H1 (cell line): ENCODE data around the gene RPL22L1. TPM values are rescaled to one million over a fixed set of nuclear protein-coding genes. Genes with fewer than 3 reads are reported as not detected.

Experiments
- CTCF ChIA-PET: fragments of 300-600 bp; sonication (Branson Sonifier 250); formaldehyde crosslinking; loops from one replicate; lab custom pipeline; 2021; ENCODE audit not compliant: partially characterized antibody; lab: Charles Lee
- POLR2A ChIA-PET: fragments of 300-600 bp; sonication (Branson Sonifier 250); formaldehyde crosslinking; loops from one replicate; lab custom pipeline; 2021; ENCODE audit warnings: inconsistent platforms; ENCODE audit not compliant: partially characterized antibody; lab: Charles Lee
- DNase-seq, 2 experiments: peaks; one replicate each; pipeline versions ENCODE4 v3.0.0 to v3.0.0-alpha.2; 2010 to 2022; ENCODE audit warnings: low spot score in 2 of 2, low read depth in 1 of 2, mixed read lengths in 1 of 2
- FAIRE-seq: peaks from 2 replicates; lab custom pipeline; 2011; peaks lifted over from hg19 to GRCh38; lab: Jason Lieb, UNC
- H2AFZ ChIP-seq: 2 replicates; pipeline ENCODE4 v1.8.1; 2012; ENCODE audit warnings: low read length, inconsistent platforms
- H2AK5ac ChIP-seq: 2 replicates; pipeline ENCODE4 v1.6.1; 2013; ENCODE audit warnings: low read depth, low read length
- H2BK120ac ChIP-seq: replicated peaks from 2 replicates; pipeline ENCODE3; 2013; ENCODE audit warnings: low read depth, low read length, inconsistent platforms
- H2BK12ac ChIP-seq: 2 replicates; pipeline ENCODE4 v1.6.1; 2013; ENCODE audit warnings: low read depth, low read length
- H2BK15ac ChIP-seq: 2 replicates; pipeline ENCODE4 v1.6.1; 2013; ENCODE audit warnings: low read length
- H2BK20ac ChIP-seq: 2 replicates; pipeline ENCODE4 v1.6.1; 2013; ENCODE audit warnings: low read length
- H2BK5ac ChIP-seq: 2 replicates; pipeline ENCODE4 v1.6.1; 2013; ENCODE audit warnings: low read depth, low read length
- H3K14ac ChIP-seq: 2 replicates; pipeline ENCODE4 v1.6.1; 2013; ENCODE audit warnings: inconsistent platforms; ENCODE audit not compliant: insufficient read length
- H3K18ac ChIP-seq: 2 replicates; pipeline ENCODE4 v1.6.1; 2013; ENCODE audit warnings: low read length; ENCODE audit errors: extremely low read depth
- H3K23ac ChIP-seq: 2 replicates; pipeline ENCODE4 v1.6.1; 2013; ENCODE audit warnings: inconsistent platforms; ENCODE audit not compliant: insufficient read length
- H3K23me2 ChIP-seq: 2 replicates; pipeline ENCODE4 v1.6.1; 2013; ENCODE audit warnings: low read depth, low read length
- H3K27ac ChIP-seq: 2 replicates; pipeline ENCODE4 v1.6.1; 2011; ENCODE audit warnings: low read depth, low read length, inconsistent platforms
- H3K27me3 ChIP-seq, 4 experiments: replicated peaks in 1 of 4; 1 replicate in 1 of 4; 2 replicates in 3 of 4; pipeline versions ENCODE4 v1.6.1 to v1.8.1; 2011 to 2013; ENCODE audit warnings: low read length in 3 of 4, mild to moderate bottlenecking in 3 of 4, inconsistent platforms in 2 of 4, mixed read lengths in 2 of 4, moderate library complexity in 1 of 4; ENCODE audit not compliant: control insufficient read depth in 3 of 4, insufficient read depth in 3 of 4; ENCODE audit errors: extremely low read depth in 1 of 4
- H3K36me3 ChIP-seq, 4 experiments: 2 replicates each; pipeline versions ENCODE4 v1.6.1 to v1.8.1; 2011 to 2013; ENCODE audit warnings: mild to moderate bottlenecking in 4 of 4, low read length in 3 of 4, moderate library complexity in 2 of 4, control low read depth in 1 of 4, inconsistent platforms in 1 of 4; ENCODE audit not compliant: insufficient read depth in 4 of 4, control insufficient read depth in 2 of 4
- H3K4ac ChIP-seq: replicated peaks from 2 replicates; pipeline ENCODE3; 2013; ENCODE audit warnings: low read length, low read depth, mixed read lengths, inconsistent platforms; ENCODE audit not compliant: insufficient read length
- H3K4me1 ChIP-seq, 4 experiments: replicated peaks in 1 of 4; 1 replicate in 1 of 4; 2 replicates in 3 of 4; pipeline versions ENCODE4 v1.6.1 to v1.8.1; 2011 to 2013; ENCODE audit warnings: low read length in 3 of 4, inconsistent platforms in 2 of 4, mixed read lengths in 1 of 4; ENCODE audit not compliant: insufficient read depth in 4 of 4, control insufficient read depth in 3 of 4
- H3K4me2 ChIP-seq, 2 experiments: 2 replicates each; pipeline versions ENCODE4 v1.6.1 to v1.8.1; 2011 to 2013; ENCODE audit warnings: low read depth in 2 of 2, low read length in 2 of 2, control low read depth in 1 of 2, inconsistent platforms in 1 of 2, mild to moderate bottlenecking in 1 of 2; ENCODE audit not compliant: insufficient read depth in 1 of 2
- H3K4me3 ChIP-seq, 4 experiments: fragments of 200-600, 300-600 bp in 1 of 4; sonication (generic), shearing (Covaris generic), sonication (Bioruptor Twin) in 1 of 4; 2 replicates each; pipeline versions ENCODE4 v1.5.1 to v1.8.1; 2011 to 2016; ENCODE audit warnings: low read length in 4 of 4, low read depth in 3 of 4, control low read depth in 2 of 4, inconsistent platforms in 2 of 4, mild to moderate bottlenecking in 2 of 4, mixed read lengths in 1 of 4, moderate library complexity in 1 of 4; ENCODE audit not compliant: insufficient read depth in 2 of 4; ENCODE audit errors: extremely low read depth in 1 of 4
- H3K56ac ChIP-seq: replicated peaks from 2 replicates; pipeline ENCODE3; 2013; ENCODE audit warnings: low read depth, mild to moderate bottlenecking, mixed read lengths, low read length, inconsistent platforms; ENCODE audit not compliant: insufficient read length
- H3K79me1 ChIP-seq: 2 replicates; pipeline ENCODE4 v1.6.1; 2013; ENCODE audit warnings: low read depth, low read length, control low read depth
- H3K79me2 ChIP-seq, 2 experiments: 2 replicates each; pipeline versions ENCODE4 v1.6.1 to v1.8.1; 2012 to 2013; ENCODE audit warnings: low read length in 2 of 2, mild to moderate bottlenecking in 2 of 2, inconsistent platforms in 1 of 2; ENCODE audit not compliant: insufficient read depth in 2 of 2, control insufficient read depth in 1 of 2
- H3K9ac ChIP-seq, 4 experiments: replicated peaks in 1 of 4; 1 replicate in 1 of 4; 2 replicates in 3 of 4; pipeline versions ENCODE4 v1.6.1 to v1.8.1; 2011 to 2013; ENCODE audit warnings: low read depth in 3 of 4, low read length in 3 of 4, control low read depth in 2 of 4, mild to moderate bottlenecking in 2 of 4, moderate library complexity in 2 of 4, inconsistent platforms in 1 of 4; ENCODE audit errors: extremely low read depth in 1 of 4
- H3K9me3 ChIP-seq, 2 experiments: 2 replicates each; pipeline versions ENCODE4 v1.6.1 to v1.8.1; 2012 to 2013; ENCODE audit warnings: mild to moderate bottlenecking in 2 of 2, moderate library complexity in 2 of 2, control low read depth in 1 of 2, inconsistent platforms in 1 of 2, low read depth in 1 of 2, low read length in 1 of 2, mixed read lengths in 1 of 2; ENCODE audit not compliant: insufficient read depth in 2 of 2
- H4K20me1 ChIP-seq, 2 experiments: replicated peaks in 1 of 2; 2 replicates each; pipeline versions ENCODE3 to v1.8.1; 2011 to 2013; ENCODE audit warnings: inconsistent platforms in 2 of 2, low read length in 2 of 2, mild to moderate bottlenecking in 1 of 2; ENCODE audit not compliant: insufficient read depth in 2 of 2, control insufficient read depth in 1 of 2
- H4K5ac ChIP-seq: 2 replicates; pipeline ENCODE4 v1.6.1; 2013; ENCODE audit warnings: low read length, low read depth, mixed read lengths, inconsistent platforms; ENCODE audit not compliant: insufficient read length
- H4K8ac ChIP-seq: 2 replicates; pipeline ENCODE4 v1.8.0; 2013; ENCODE audit warnings: mild to moderate bottlenecking, moderate library complexity, low read length, inconsistent platforms; ENCODE audit not compliant: insufficient read depth; ENCODE audit errors: extremely low read depth
- H4K91ac ChIP-seq: replicated peaks from 2 replicates; pipeline ENCODE3; 2013; ENCODE audit warnings: low read length, mixed read lengths, inconsistent platforms; ENCODE audit not compliant: insufficient read length
- CBX5 ChIP-seq: fragments of 300-800, 300-1000 bp; sonication (generic); IDR thresholded peaks from 2 replicates; pipeline ENCODE4 v1.7.1; 2016; ENCODE audit warnings: antibody characterized with exemption, low read length, low read depth
- EP300 ChIP-seq, 2 experiments: IDR thresholded peaks; 1 replicate in 1 of 2; 2 replicates in 1 of 2; pipeline ENCODE4 v1.6.1; 2011 to 2012; ENCODE audit warnings: low read depth in 2 of 2, low read length in 2 of 2, mild to moderate bottlenecking in 2 of 2, borderline replicate concordance in 1 of 2, inconsistent platforms in 1 of 2, moderate library complexity in 1 of 2
- FOSL1 ChIP-seq: IDR thresholded peaks from 2 replicates; pipeline ENCODE4 v1.6.1; 2011; ENCODE audit warnings: mild to moderate bottlenecking, low read depth, low read length, moderate library complexity; ENCODE audit not compliant: insufficient read depth
- KDM1A ChIP-seq: fragments of 200-600, 300-600 bp; sonication (generic); IDR thresholded peaks from 2 replicates; pipeline ENCODE4 v1.7.1; 2016; ENCODE audit warnings: mild to moderate bottlenecking, low read length, borderline replicate concordance
- RBBP5 ChIP-seq: IDR thresholded peaks from 2 replicates; pipeline ENCODE4 v1.7.1; 2012; ENCODE audit warnings: low read depth, mild to moderate bottlenecking, inconsistent platforms, low read length, moderate library complexity, borderline replicate concordance
- SP1 ChIP-seq: IDR thresholded peaks from 2 replicates; pipeline ENCODE4 v1.6.1; 2011; ENCODE audit warnings: low read depth, low read length
- SUZ12 ChIP-seq: fragments of 200-600 bp; sonication (generic); IDR thresholded peaks from 2 replicates; pipeline ENCODE4 v1.6.1; 2012; ENCODE audit warnings: mild to moderate bottlenecking, inconsistent platforms, low read length, moderate library complexity, mixed read lengths
- USF2 ChIP-seq: IDR thresholded peaks from 2 replicates; pipeline ENCODE4 v1.6.1; 2011; ENCODE audit warnings: low read length, improper control_type of control experiment
- WGBS, 2 experiments: shearing (Covaris generic) in 1 of 2; methylation state at CpG; one replicate each; pipeline versions ENCODE4 v1.1.6 to v1.1.7; 2013 to 2015; ENCODE audit warnings: low lambda C conversion rate in 2 of 2, mixed read lengths in 2 of 2, inconsistent platforms in 1 of 2, low coverage in 1 of 2, missing lambda C conversion rate in 1 of 2; ENCODE audit not compliant: insufficient replicate concordance in 2 of 2, insufficient coverage in 1 of 2, insufficient read length in 1 of 2; ENCODE audit errors: extremely low coverage in 1 of 2, missing lambda C conversion rate in 1 of 2; 5-methylcytosine and 5-hydroxymethylcytosine counted together
- polyA plus RNA-seq, 7 experiments: library from polyadenylated mRNA; depleted of rRNA in 3 of 7; stranded (reverse) in 5 of 7; unstranded in 2 of 7; fragments of >200 nt in 5 of 7; fragments of 200-250 nt in 2 of 7; gene quantifications; 1 replicate in 5 of 7; 2 replicates in 1 of 7; 4 replicates in 1 of 7; pipeline versions ENCODE4 v1.2.1 to v1.2.3, GENCODE V29; 2011 to 2013; ENCODE audit warnings: missing spikeins in 2 of 7, mixed read lengths in 2 of 7
- total RNA-seq: library from RNA; stranded (reverse); fragmentation: NEBNext Ultra II Directional; extraction: Animal tissue kit (Norgen Biotek cat#: 25700); gene quantifications from 2 replicates; pipeline ENCODE4 v1.2.1, GENCODE V29; 2021

The RPL22L1 gene
- total and polyA plus RNA-seq, 2 of the 8 experiments (the other 6 are each of a cell fraction or from before 2014, with no cell fraction given): 99.9 to 280 TPM

- no peak within 1 kb of the TSS for H2BK5ac ChIP-seq
- H3K9ac ChIP-seq: peak within 1 kb of the TSS in 3 of 4 experiments; percentile 35 to 65 (median 44); a peak in 5 of 7 replicates
- no peak within 1 kb of the TSS for H3K27ac ChIP-seq
- H2AK5ac ChIP-seq: no peak within 1 kb of the TSS
- no peak within 1 kb of the TSS for H2BK20ac ChIP-seq
- peaks cover 0 to 4% of the 10 kb centered on the region in 2 experiments for H4K20me1 ChIP-seq
- H3K4me3 ChIP-seq: peak within 1 kb of the TSS; percentile 63 to 80 (median 70)
- peaks cover 0 to 17% (median 12%) of the 10 kb centered on the region in 4 experiments; a peak in 6 of 7 replicates for H3K27me3 ChIP-seq
- H4K5ac ChIP-seq: no peak within 1 kb of the TSS
- no peak within 1 kb of the TSS for H3K56ac ChIP-seq
- H3K9me3 ChIP-seq: peaks cover 15 to 16% of the 10 kb centered on the region in 2 experiments
- H3K4ac ChIP-seq: peak within 1 kb of the TSS; percentile 13
- H3K4me1 ChIP-seq: peaks cover 0 to 5% (median 2%) of the 10 kb centered on the region in 4 experiments; a peak in 3 of 7 replicates
- H2AFZ ChIP-seq: peak within 1 kb of the TSS; percentile 96
- peaks cover 7% of the 10 kb centered on the region for H3K23me2 ChIP-seq
- POLR2A ChIA-PET: interaction anchor here (0.9 to 2.3 kb wide), 8 partner anchors 10 to 95 kb away, joined by 3 to 15 read pairs (median 4); partner anchors contain the start of gene RPL22L1
- peak within 1 kb of the TSS; percentile 64 for H2BK12ac ChIP-seq
- H3K18ac ChIP-seq: 0 out of 2 replicates have a peak within 1 kb of the TSS, but pooled peaks have one; percentile 68
- peak within 1 kb of the TSS; percentile 90 for H4K8ac ChIP-seq
- no peak within 1 kb of the TSS for H3K23ac ChIP-seq
- H4K91ac ChIP-seq: peak within 1 kb of the TSS; percentile 56
- H3K14ac ChIP-seq: no peak within 1 kb of the TSS
- no peaks in the 10 kb centered on the region for H3K79me2 ChIP-seq
- peak within 1 kb of the TSS; percentile 95 to 96 for H3K4me2 ChIP-seq
- CTCF ChIA-PET: interaction anchor here (1.2 kb wide), 1 partner anchor 37 kb away, joined by 3 read pairs; no protein-coding TSS in a partner anchor
- WGBS, 2 experiments: 25% methylated on average over 55 of the region's 73 CpGs; no CpG with 5 or more reads in 1 of the 2 experiments
- DNase-seq (peak; percentile 83 to 94), FAIRE-seq (no peak)
- H2BK15ac ChIP-seq: 0 out of 2 replicates have a peak within 1 kb of the TSS, but pooled peaks have one; percentile 65
- no peaks in the 10 kb centered on the region for H3K36me3 ChIP-seq
- no peak within 1 kb of the TSS for H2BK120ac ChIP-seq
- H3K79me1 ChIP-seq: no peaks in the 10 kb centered on the region; the same call in 1 of the 2 replicates
- TF ChIP-seq EP300 (IDR thresholded peaks at IDR 0.05; ENCODE audit: borderline replicate concordance in 1 of 2, low read depth in 2 of 2, low read length in 2 of 2) (peak in 1 of 2 experiments; percentile 7; a peak in 1 of 3 replicates), RBBP5 (0 out of 2 replicates have a peak, but pooled peaks have one; percentile 70), USF2 (peak; percentile 98), SP1 (peak; percentile 91), SUZ12 (0 out of 2 replicates have a peak, but pooled peaks have one; percentile 43), KDM1A (peak; percentile 84; the same call in 1 of the 2 replicates), FOSL1 (no peak), CBX5 (no peak)
Observed at GRCh38 chr3:170908235-170909116, 38.5 kb upstream of the RPL22L1 start, which contains the start of gene EIF5A2. EIF5A2 (minus strand) TSS chr3:170908637; CDS start chr3:170907806, 831 bp downstream.
